Measurements from ENCODE around the gene CNTROB. TPM values are rescaled to one million over a fixed set of nuclear protein-coding genes. Genes with fewer than 3 reads are reported as not detected.

Gene CNTROB
- total RNA-seq, 5 donors from 2014 or later (not counting 1 experiment from before 2014, with no cell fraction given) = 28.9 to 34.9 (median 32.9) TPM

GRCh38 chr17:7932949-7933348 is 943 bp downstream of the CNTROB start:
- WGBS (ENCODE audit: insufficient coverage) = 23% methylated on average over 7 of the region's 16 CpGs
- no peaks in the 10 kb centered on the region for H3K9me3 ChIP-seq
- no peak for ATAC-seq (replicated peaks in 1 of 4)
- peak in 5 of 35 experiments; percentile 16 to 41 (median 26) for DNase-seq
- H3K9me3 Mint-ChIP-seq = no peaks in the 10 kb centered on the region
- H3K36me3 ChIP-seq (ENCODE audit: control insufficient read depth in 2 of 2, extremely low read depth in 1 of 2, insufficient read depth in 1 of 2, low read length in 1 of 2) = peaks cover 0 to 34% of the 10 kb centered on the region in 2 donors
- H3K36me3 Mint-ChIP-seq = peaks cover 21% of the 10 kb centered on the region
- ChIA-PET POLR2A (interaction anchor here (0.6 kb wide), 2 partner anchors 484 to 931 kb away, joined by 6 to 7 read pairs; no protein-coding TSS in a partner anchor), CTCF (interaction anchor here (0.5 to 1.9 kb wide), 12 partner anchors 17 to 800 kb away, joined by 3 to 9 read pairs (median 5); partner anchors contain the start of genes NAA38 (in 1 of the 2) and RNF227 (in 1 of the 2))
- peaks cover 18 to 37% of the 10 kb centered on the region in 2 experiments for H3K4me1 ChIP-seq (ENCODE audit: control insufficient read depth in 1 of 2, extremely low read depth in 1 of 2, insufficient read depth in 2 of 2, low read length in 2 of 2)
- H3K27me3 Mint-ChIP-seq = no peaks in the 10 kb centered on the region
- no peaks in the 10 kb centered on the region for H3K27me3 ChIP-seq (replicated peaks in 1 of 2; ENCODE audit: control insufficient read depth in 2 of 2, extremely low read depth in 1 of 2, insufficient read depth in 2 of 2, low read length in 1 of 2)
- no peak overlapping the region for H3K27ac ChIP-seq (ENCODE audit: low read length)
- H3K4me1 Mint-ChIP-seq = peaks cover 48 to 61% (median 58%) of the 10 kb centered on the region in 3 donors
- peak overlapping the region; percentile 93 to 98 (median 94) for H3K4me3 Mint-ChIP-seq
- H3K27ac Mint-ChIP-seq = peak overlapping the region in 1 of 2 donors; percentile 57
- H3K4me3 ChIP-seq (ENCODE audit: control insufficient read depth in 1 of 2, extremely low read depth in 1 of 2, low read length in 1 of 2) = peak overlapping the region; percentile 86 to 88

DNA sequence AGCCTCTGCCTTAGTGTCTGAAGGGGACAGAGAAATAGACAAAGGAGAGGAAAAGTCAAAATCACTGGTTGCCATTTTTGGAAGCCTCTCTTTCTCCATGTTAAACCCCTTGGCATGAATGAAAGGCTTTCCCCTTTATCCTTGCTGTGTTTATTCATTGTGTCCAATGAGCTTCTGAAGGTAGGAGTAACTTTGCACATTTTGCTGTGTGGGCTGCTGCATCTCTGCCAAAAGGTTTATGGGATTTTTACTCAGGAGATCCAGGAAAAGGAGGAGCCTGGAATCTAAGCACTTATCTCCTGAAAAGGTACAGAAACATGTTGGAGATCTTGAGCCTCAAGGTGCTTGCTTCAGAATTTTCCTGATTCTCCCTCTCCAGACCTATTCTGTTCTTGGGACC is 3.9 kb downstream of the CNTROB start:
- Mint-ChIP-seq H3K27me3 (no peaks in the 10 kb centered on the region), H3K36me3 (peaks cover 39% of the 10 kb centered on the region)
- DNase-seq = no peak

DNA sequence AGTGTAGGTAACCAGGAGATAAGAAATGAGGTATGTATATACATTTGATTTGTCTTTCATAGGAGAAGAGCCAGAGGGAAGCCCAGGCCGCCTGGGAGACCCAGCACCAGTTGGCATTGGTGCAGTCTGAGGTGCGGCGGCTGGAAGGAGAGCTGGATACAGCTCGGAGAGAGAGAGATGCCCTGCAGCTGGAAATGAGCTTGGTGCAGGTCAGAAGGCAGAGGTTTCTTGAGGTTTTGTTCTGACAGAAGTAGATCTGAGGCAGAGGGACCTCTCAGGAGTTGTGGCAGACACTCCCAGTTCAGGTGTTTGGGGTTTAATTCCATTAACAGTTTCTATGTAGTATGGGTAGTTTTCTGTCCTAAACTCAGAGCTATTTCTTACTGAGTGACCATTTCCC is 8.0 kb downstream of the CNTROB start:
- Mint-ChIP-seq H3K9me3 (no peaks in the 10 kb centered on the region), H3K4me1 (peaks cover 3 to 6% (median 5%) of the 10 kb centered on the region in 3 donors), H3K27ac (no peak overlapping the region), H3K27me3 (no peaks in the 10 kb centered on the region), H3K4me3 (no peak overlapping the region), H3K36me3 (peaks cover 53% of the 10 kb centered on the region)
- H3K9me3 ChIP-seq = no peaks in the 10 kb centered on the region
- no peaks in the 10 kb centered on the region for H3K4me1 ChIP-seq (ENCODE audit: control insufficient read depth in 1 of 2, extremely low read depth in 1 of 2, insufficient read depth in 2 of 2, low read length in 2 of 2)
- no CpG with 5 or more reads among the region's 4 CpGs for WGBS (ENCODE audit: insufficient coverage)
- ChIA-PET POLR2A (no interaction called here), CTCF (interaction anchor here in 1 of 2 donors (1.2 kb wide), 1 partner anchor 50 kb away, joined by 3 read pairs; no protein-coding TSS in a partner anchor)
- no peaks in the 10 kb centered on the region for H3K27me3 ChIP-seq (replicated peaks in 1 of 2; ENCODE audit: control insufficient read depth in 2 of 2, extremely low read depth in 1 of 2, insufficient read depth in 2 of 2, low read length in 1 of 2)
- no peak overlapping the region for H3K27ac ChIP-seq (ENCODE audit: low read length)
- DNase-seq = no peak
- H3K4me3 ChIP-seq (ENCODE audit: control insufficient read depth in 1 of 2, extremely low read depth in 1 of 2, low read length in 1 of 2) = no peak overlapping the region
- H3K36me3 ChIP-seq (ENCODE audit: control insufficient read depth in 2 of 2, extremely low read depth in 1 of 2, insufficient read depth in 1 of 2, low read length in 1 of 2) = peaks cover 5 to 55% of the 10 kb centered on the region in 2 donors
- ATAC-seq (replicated peaks in 1 of 4) = no peak

More for the DNA sequence above, 3.9 kb downstream of the CNTROB start:
- Histone ChIP-seq H3K4me1 (ENCODE audit: control insufficient read depth in 1 of 2, extremely low read depth in 1 of 2, insufficient read depth in 2 of 2, low read length in 2 of 2) (peaks cover 12 to 22% of the 10 kb centered on the region in 2 experiments), H3K27ac (ENCODE audit: low read length) (no peak overlapping the region), H3K9me3 (no peaks in the 10 kb centered on the region), H3K27me3 (replicated peaks in 1 of 2; ENCODE audit: control insufficient read depth in 2 of 2, extremely low read depth in 1 of 2, insufficient read depth in 2 of 2, low read length in 1 of 2) (no peaks in the 10 kb centered on the region), H3K36me3 (ENCODE audit: control insufficient read depth in 2 of 2, extremely low read depth in 1 of 2, insufficient read depth in 1 of 2, low read length in 1 of 2) (peaks cover 3 to 32% of the 10 kb centered on the region in 2 donors), H3K4me3 (ENCODE audit: control insufficient read depth in 1 of 2, extremely low read depth in 1 of 2, low read length in 1 of 2) (no peak overlapping the region)
- Mint-ChIP-seq H3K27ac (no peak overlapping the region), H3K9me3 (no peaks in the 10 kb centered on the region), H3K4me1 (peaks cover 34 to 45% (median 44%) of the 10 kb centered on the region in 3 donors), H3K4me3 (no peak overlapping the region)
- no peak for ATAC-seq (replicated peaks in 1 of 4)
- POLR2A ChIA-PET = no interaction called here
- CTCF ChIA-PET = interaction anchor here in 1 of 2 donors (0.5 to 1.3 kb wide), 2 partner anchors 23 to 1285 kb away, joined by 4 read pairs; no protein-coding TSS in a partner anchor

- WGBS (ENCODE audit: insufficient coverage) = 100% methylated on average over 3 of the region's 6 CpGs
- Mint-ChIP-seq H3K27ac (no peak overlapping the region), H3K4me1 (peaks cover under 1 to 5% (median 3%) of the 10 kb centered on the region in 3 donors), H3K36me3 (peaks cover 54% of the 10 kb centered on the region), H3K27me3 (no peaks in the 10 kb centered on the region), H3K4me3 (no peak overlapping the region), H3K9me3 (no peaks in the 10 kb centered on the region)
- no peaks in the 10 kb centered on the region for H3K27me3 ChIP-seq (replicated peaks in 1 of 2; ENCODE audit: control insufficient read depth in 2 of 2, extremely low read depth in 1 of 2, insufficient read depth in 2 of 2, low read length in 1 of 2)
- CTCF ChIA-PET = no interaction called here
- H3K4me1 ChIP-seq (ENCODE audit: control insufficient read depth in 1 of 2, extremely low read depth in 1 of 2, insufficient read depth in 2 of 2, low read length in 2 of 2) = no peaks in the 10 kb centered on the region
- no peaks in the 10 kb centered on the region for H3K9me3 ChIP-seq
- ATAC-seq (replicated peaks in 1 of 4) (no peak), DNase-seq (no peak)
- no peak overlapping the region for H3K27ac ChIP-seq (ENCODE audit: low read length)
- peaks cover 7 to 58% of the 10 kb centered on the region in 2 donors for H3K36me3 ChIP-seq (ENCODE audit: control insufficient read depth in 2 of 2, extremely low read depth in 1 of 2, insufficient read depth in 1 of 2, low read length in 1 of 2)
- H3K4me3 ChIP-seq (ENCODE audit: control insufficient read depth in 1 of 2, extremely low read depth in 1 of 2, low read length in 1 of 2) = no peak overlapping the region
- POLR2A ChIA-PET = interaction anchor here in 1 of 2 donors (1.0 kb wide), 1 partner anchor 23 kb away, joined by 8 read pairs; no protein-coding TSS in a partner anchor
Observed at GRCh38 chr17:7940743-7941142, 8.7 kb downstream of the CNTROB start.

DNA sequence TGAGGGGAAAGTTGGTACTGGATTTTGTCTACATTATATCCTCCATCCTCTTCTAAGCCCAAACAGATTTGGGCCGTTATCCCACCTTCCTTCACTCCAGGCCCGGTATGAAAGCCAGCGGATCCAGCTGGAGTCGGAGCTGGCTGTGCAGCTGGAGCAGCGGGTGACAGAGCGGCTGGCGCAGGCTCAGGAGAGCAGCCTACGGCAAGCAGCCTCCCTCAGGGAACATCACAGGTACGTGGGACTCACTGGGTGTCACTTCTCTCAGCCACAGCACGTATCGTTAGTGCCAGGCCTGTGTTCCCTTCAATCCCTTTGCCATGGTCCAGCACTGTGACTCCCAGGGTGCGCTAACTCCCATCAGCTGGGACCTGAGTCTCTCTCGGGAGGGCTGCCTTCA is 11.3 kb downstream of the CNTROB start:
- H3K4me1 Mint-ChIP-seq = peaks cover 0 to 2% (median 0%) of the 10 kb centered on the region in 3 donors
- Histone ChIP-seq H3K4me3 (ENCODE audit: control insufficient read depth in 1 of 2, extremely low read depth in 1 of 2, low read length in 1 of 2) (no peak overlapping the region), H3K4me1 (ENCODE audit: control insufficient read depth in 1 of 2, extremely low read depth in 1 of 2, insufficient read depth in 2 of 2, low read length in 2 of 2) (no peaks in the 10 kb centered on the region), H3K27ac (ENCODE audit: low read length) (no peak overlapping the region), H3K9me3 (no peaks in the 10 kb centered on the region), H3K36me3 (ENCODE audit: control insufficient read depth in 2 of 2, extremely low read depth in 1 of 2, insufficient read depth in 1 of 2, low read length in 1 of 2) (peaks cover 9 to 65% of the 10 kb centered on the region in 2 donors), H3K27me3 (replicated peaks in 1 of 2; ENCODE audit: control insufficient read depth in 2 of 2, extremely low read depth in 1 of 2, insufficient read depth in 2 of 2, low read length in 1 of 2) (no peaks in the 10 kb centered on the region)
- no peak for DNase-seq
- ChIA-PET POLR2A (interaction anchor here in 1 of 2 donors (0.6 kb wide), 1 partner anchor 25 kb away, joined by 5 read pairs; no protein-coding TSS in a partner anchor), CTCF (no interaction called here)
- H3K36me3 Mint-ChIP-seq = peaks cover 56% of the 10 kb centered on the region
- no peak overlapping the region for H3K27ac Mint-ChIP-seq
- no peak for ATAC-seq (replicated peaks in 1 of 4)
- no peak overlapping the region for H3K4me3 Mint-ChIP-seq
- no peaks in the 10 kb centered on the region for H3K27me3 Mint-ChIP-seq
- H3K9me3 Mint-ChIP-seq = no peaks in the 10 kb centered on the region
- WGBS (ENCODE audit: insufficient coverage) = 99% methylated on average over 11 of the region's 13 CpGs

DNA sequence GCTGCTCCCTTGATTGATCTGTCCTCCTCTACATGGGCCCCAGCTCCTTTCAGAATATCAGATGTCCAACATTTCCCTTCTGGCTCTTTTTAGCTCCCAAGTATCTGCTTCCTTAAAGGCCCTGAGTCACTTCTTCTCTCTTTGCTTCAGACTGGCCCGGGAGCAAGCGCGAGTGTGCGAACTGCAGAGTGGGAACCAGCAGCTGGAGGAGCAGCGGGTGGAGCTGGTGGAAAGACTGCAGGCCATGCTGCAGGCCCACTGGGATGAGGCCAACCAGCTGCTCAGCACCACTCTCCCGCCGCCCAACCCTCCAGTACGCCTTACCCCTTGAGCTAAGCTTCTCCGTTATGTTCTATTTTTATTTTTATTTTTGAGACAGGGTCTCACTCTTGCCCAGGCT is 12.3 kb downstream of the CNTROB start:
- Histone ChIP-seq H3K36me3 (ENCODE audit: control insufficient read depth in 2 of 2, extremely low read depth in 1 of 2, insufficient read depth in 1 of 2, low read length in 1 of 2) (peaks cover 7 to 73% of the 10 kb centered on the region in 2 donors), H3K27ac (ENCODE audit: low read length) (no peak overlapping the region), H3K4me1 (ENCODE audit: control insufficient read depth in 1 of 2, extremely low read depth in 1 of 2, insufficient read depth in 2 of 2, low read length in 2 of 2) (no peaks in the 10 kb centered on the region), H3K4me3 (ENCODE audit: control insufficient read depth in 1 of 2, extremely low read depth in 1 of 2, low read length in 1 of 2) (no peak overlapping the region), H3K9me3 (no peaks in the 10 kb centered on the region), H3K27me3 (replicated peaks in 1 of 2; ENCODE audit: control insufficient read depth in 2 of 2, extremely low read depth in 1 of 2, insufficient read depth in 2 of 2, low read length in 1 of 2) (no peaks in the 10 kb centered on the region)
- peaks cover 62% of the 10 kb centered on the region for H3K36me3 Mint-ChIP-seq
- H3K27ac Mint-ChIP-seq = no peak overlapping the region
- no peaks in the 10 kb centered on the region for H3K9me3 Mint-ChIP-seq
- H3K4me3 Mint-ChIP-seq = no peak overlapping the region
- DNase-seq (no peak), ATAC-seq (replicated peaks in 1 of 4) (no peak)
- H3K4me1 Mint-ChIP-seq = peaks cover 0 to 2% (median 0%) of the 10 kb centered on the region in 3 donors
- ChIA-PET POLR2A (interaction anchor here (0.7 kb wide), 2 partner anchors 13 to 1273 kb away, joined by 3 read pairs; partner anchors contain the start of gene TRAPPC1 (in 1 of the 2)), CTCF (interaction anchor here (0.5 to 1.1 kb wide), 2 partner anchors 27 to 79 kb away, joined by 3 read pairs; no protein-coding TSS in a partner anchor)
- no peaks in the 10 kb centered on the region for H3K27me3 Mint-ChIP-seq
- 95% methylated on average over 5 of the region's 9 CpGs for WGBS (ENCODE audit: insufficient coverage)
